ENCODE data around the gene AGO3.
"Not testable (repeated sequence)": the region's sequence is repeated elsewhere in the genome, so short reads cannot be mapped to it uniquely, and the experiment has no call there.

AGO3 gene

DNA sequence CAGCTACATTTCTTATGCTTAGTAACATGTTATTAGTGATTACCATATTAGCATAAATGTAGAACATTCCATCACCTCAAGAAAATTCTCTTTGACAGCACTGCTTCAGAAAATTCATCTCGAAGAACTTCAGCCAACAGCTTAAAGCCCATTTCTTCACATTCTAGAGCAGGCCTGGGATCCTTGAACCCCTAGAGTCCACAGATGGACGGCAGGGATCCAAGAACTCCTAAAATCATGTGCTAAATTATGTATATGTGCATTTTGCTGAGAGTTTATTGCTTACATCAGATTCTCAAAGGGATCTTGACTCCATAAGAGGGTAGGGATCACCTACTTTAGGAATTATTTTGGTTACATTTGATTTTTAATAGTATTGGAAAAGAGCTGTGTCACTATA, 76.8 kb downstream of the AGO3 start:
- DNase-seq (ENCODE audit: low read depth, low spot score) = no peak

- peak; percentile 23 for DNase-seq (ENCODE audit: low read depth, low spot score)
These were observed 77.8 kb downstream of the AGO3 start for GRCh38 chr1:36008546-36009197.

DNA sequence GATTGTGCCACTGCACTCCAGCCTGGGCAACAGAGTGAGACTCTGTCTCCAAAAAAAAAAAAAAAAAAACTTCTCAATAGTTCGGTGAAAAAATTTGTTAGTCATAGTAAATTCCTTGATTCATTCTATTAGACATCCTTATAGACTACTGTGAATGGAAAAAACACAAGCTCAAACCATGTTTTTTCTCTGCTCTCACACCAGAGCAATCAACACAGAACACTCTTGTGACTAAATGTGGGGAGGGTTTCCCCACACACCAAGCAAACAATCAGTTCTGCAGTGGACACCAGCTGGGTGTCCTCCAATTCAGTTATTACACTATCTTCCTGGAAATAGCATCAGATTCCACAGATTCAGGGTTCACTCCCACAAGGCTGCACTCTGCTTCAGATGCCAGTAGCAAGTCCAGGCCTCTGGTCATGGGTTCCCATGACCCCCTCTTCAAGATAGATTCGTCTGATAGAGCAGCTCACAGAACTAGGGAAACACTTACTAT, 83.9 kb downstream of the AGO3 start:
- no peak for DNase-seq (ENCODE audit: low read depth, low spot score)

DNA sequence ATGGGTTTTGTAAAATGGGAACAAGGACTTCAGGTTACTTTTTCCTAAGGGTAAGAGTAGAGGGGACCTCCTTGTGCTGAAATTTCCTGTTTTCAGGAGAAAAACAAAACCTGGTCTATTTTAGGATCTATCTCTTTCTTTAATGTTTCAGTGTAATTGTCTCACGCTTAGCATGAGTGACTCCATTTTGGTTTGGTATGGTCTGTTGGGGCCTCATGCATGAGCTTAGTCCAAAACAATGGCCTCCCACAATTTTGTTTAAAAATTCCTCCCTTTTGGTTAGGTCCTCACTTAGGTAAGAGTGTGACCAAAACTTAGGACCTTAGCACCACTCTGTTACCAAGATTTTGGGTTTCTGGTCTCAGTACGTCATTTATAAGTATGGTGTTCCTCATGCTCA, 85.8 kb downstream of the AGO3 start:
- DNase-seq (ENCODE audit: low read depth, low spot score) = no peak

- DNase-seq (ENCODE audit: low read depth, low spot score) = no peak
These were observed 92.3 kb downstream of the AGO3 start for GRCh38 chr1:36023098-36023769.

GRCh38 chr1:36024024-36024423, 93.1 kb downstream of the AGO3 start:
- not testable (repeated sequence) for DNase-seq (ENCODE audit: low read depth, low spot score)

- DNase-seq (ENCODE audit: low read depth, low spot score) = no peak
These were observed 93.9 kb downstream of the AGO3 start for GRCh38 chr1:36024847-36025246.

- no peak for DNase-seq (ENCODE audit: low read depth, low spot score)
These were observed 96.9 kb downstream of the AGO3 start for GRCh38 chr1:36027766-36028165.

DNA sequence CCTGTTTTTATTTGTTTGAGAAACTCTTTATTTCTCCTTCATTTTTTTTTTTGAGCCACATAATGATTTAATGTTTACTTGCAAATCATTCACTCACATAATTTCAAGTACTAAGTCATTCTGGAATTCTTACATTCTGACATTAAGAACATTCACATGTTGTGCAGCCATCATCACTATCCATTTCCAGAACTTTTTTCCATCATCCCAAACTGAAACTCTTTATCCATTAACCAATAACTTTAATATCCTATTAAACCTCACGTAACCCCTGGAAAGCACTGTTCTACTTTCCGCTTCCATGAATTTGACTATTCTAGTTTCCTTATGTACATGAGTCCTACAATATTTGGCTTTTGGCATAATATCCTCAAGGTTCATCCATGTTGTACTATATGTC, 100.5 kb downstream of the AGO3 start:
- DNase-seq (ENCODE audit: low read depth, low spot score) = no peak

DNA sequence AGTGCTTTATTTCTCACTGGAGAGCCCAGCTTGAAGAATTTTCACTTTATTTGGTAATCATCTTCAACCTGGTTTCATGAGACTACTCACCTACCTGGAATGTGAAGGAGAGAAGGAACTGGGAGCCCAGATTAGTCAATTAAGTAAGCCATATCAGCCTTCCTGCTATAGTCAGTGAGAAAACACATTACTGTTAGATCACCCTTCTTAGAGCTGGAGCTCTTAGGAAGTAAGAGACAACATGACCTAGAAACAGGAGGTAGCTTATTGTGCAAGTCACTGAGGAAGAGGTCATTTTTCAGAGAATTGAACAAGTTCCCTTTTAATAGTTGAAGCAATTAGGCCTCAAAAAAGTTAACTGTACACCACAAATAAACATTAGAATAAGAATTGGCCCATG, 103.8 kb downstream of the AGO3 start:
- no peak for DNase-seq (ENCODE audit: low read depth, low spot score)

- DNase-seq (ENCODE audit: low read depth, low spot score) = no peak
These were observed 104.2 kb downstream of the AGO3 start for GRCh38 chr1:36035154-36035553.

- DNase-seq (ENCODE audit: low read depth, low spot score) = no peak
These were observed 109.3 kb downstream of the AGO3 start for GRCh38 chr1:36040238-36040637.

DNA sequence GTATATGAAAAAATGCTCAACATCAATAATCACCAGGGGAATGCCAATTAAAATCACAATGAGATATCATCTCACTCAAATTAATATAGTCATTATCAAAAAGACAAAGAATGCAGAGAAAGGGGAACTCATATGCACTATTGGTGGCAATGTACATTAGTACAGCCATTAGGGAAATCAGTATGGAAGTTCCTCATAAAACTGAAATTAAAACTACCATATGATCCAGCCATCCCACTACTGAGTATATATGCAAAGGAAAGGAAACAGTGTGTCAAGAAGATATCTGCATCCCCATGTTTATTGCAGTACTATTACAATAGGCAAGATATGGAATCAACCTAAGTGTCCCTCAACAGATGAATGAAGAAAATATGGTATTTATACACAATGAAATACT, 120.9 kb downstream of the AGO3 start:
- DNase-seq (ENCODE audit: low read depth, low spot score) = no peak

GRCh38 chr1:36053978-36054377, 123.1 kb downstream of the AGO3 start:
- no peak for DNase-seq (ENCODE audit: low read depth, low spot score)

GRCh38 chr1:36055706-36056105, 124.8 kb downstream of the AGO3 start:
- DNase-seq (ENCODE audit: low read depth, low spot score) = no peak

DNA sequence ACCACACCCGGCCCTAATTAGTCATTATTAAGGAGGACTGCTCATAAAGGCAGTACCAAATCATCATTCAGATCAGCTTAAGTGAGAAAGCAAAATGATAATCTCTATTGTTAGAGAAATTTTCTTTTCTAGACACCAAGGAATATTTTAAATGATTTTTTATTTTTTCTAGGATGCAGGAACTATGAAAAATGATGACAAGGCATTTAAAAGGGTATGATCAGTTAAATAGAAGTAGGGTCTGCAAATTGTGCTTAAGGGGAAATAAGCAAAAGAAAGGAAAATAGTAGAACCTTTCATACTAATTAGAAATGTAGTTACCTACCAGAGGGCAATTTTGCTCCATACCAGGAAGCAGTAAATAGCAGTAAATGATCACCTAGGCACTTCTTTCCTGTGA, 131.4 kb downstream of the AGO3 start:
- DNase-seq (ENCODE audit: low read depth, low spot score) = no peak

DNA sequence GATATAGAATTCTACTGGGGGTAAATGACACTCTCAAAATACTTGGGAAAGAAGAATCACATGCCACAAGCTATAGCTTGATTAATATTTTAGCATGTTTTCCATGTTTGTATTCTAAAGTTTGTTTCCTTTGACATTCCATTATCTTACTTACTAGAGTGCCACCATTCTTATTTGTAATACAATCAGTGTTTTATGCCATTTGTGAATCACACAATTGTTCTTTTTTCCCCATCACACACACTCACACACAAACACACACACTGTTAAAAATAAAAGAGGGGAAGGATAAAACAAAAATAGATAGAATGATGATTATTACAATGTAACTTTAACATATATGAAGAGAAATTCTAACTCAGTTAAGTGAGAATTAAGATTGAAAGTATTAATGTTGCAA, 137.0 kb downstream of the AGO3 start:
- no peak for DNase-seq (ENCODE audit: low read depth, low spot score)

- DNase-seq (ENCODE audit: low read depth, low spot score) = peak; percentile 62
These were observed 138.0 kb downstream of the AGO3 start for GRCh38 chr1:36068866-36069265.

- no peak for DNase-seq (ENCODE audit: low read depth, low spot score)
These were observed 139.4 kb downstream of the AGO3 start for GRCh38 chr1:36070349-36070748.

- DNase-seq (ENCODE audit: low read depth, low spot score) = no peak
These were observed 146.2 kb downstream of the AGO3 start for GRCh38 chr1:36076979-36077573.

GRCh38 chr1:36080236-36080635, 149.3 kb downstream of the AGO3 start:
- DNase-seq (ENCODE audit: low read depth, low spot score) = no peak

- DNase-seq (ENCODE audit: low read depth, low spot score) = no peak
These were observed 149.9 kb downstream of the AGO3 start for GRCh38 chr1:36080801-36081200.

- no peak for DNase-seq (ENCODE audit: low read depth, low spot score)
These were observed 151.1 kb downstream of the AGO3 start for GRCh38 chr1:36081926-36082485.
